ENCODE results near the gene SLC46A1. TPM values are rescaled to one million over a fixed set of nuclear protein-coding genes. Genes with fewer than 3 reads are reported as not detected.

SLC46A1 gene
- total RNA-seq, 1 donor from 2014 or later = 5.9 TPM

DNA sequence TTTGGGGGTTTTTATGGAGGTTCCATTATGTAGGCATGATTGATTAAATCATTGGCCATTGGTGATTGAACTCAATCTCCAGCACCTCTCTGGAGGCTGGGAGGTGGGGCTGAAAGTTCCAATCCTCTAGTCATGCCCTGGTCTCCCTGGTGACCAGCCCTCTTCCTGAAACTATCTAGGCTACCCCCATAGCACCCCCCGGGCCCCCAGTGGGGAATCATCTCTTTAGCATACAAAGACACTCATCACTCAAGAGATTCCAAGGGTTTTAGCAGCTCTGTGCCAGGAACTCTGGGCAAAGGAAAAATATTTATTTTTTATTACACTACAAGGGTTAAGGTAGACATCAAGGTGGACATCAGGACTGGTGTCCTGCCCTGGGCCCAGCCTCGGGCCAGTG, 10.6 kb downstream of the SLC46A1 start:
- H3K27me3 Mint-ChIP-seq (ENCODE audit: unreplicated experiment) = no peaks in the 10 kb centered on the region
- peaks cover 24% of the 10 kb centered on the region for H3K36me3 Mint-ChIP-seq (ENCODE audit: unreplicated experiment)
- no peak for DNase-seq (ENCODE audit: extremely low spot score, unreplicated experiment)
- peaks cover 5% of the 10 kb centered on the region for H3K4me1 Mint-ChIP-seq (ENCODE audit: unreplicated experiment)
- TF ChIP-seq, protein P1, sequence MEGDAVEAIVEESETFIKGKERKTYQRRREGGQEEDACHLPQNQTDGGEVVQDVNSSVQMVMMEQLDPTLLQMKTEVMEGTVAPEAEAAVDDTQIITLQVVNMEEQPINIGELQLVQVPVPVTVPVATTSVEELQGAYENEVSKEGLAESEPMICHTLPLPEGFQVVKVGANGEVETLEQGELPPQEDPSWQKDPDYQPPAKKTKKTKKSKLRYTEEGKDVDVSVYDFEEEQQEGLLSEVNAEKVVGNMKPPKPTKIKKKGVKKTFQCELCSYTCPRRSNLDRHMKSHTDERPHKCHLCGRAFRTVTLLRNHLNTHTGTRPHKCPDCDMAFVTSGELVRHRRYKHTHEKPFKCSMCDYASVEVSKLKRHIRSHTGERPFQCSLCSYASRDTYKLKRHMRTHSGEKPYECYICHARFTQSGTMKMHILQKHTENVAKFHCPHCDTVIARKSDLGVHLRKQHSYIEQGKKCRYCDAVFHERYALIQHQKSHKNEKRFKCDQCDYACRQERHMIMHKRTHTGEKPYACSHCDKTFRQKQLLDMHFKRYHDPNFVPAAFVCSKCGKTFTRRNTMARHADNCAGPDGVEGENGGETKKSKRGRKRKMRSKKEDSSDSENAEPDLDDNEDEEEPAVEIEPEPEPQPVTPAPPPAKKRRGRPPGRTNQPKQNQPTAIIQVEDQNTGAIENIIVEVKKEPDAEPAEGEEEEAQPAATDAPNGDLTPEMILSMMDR (IDR thresholded peaks at IDR 0.05) = no peak
- no peaks in the 10 kb centered on the region for H3K9me3 Mint-ChIP-seq (ENCODE audit: unreplicated experiment)
- no peak overlapping the region for H3K4me3 Mint-ChIP-seq (ENCODE audit: unreplicated experiment)
- no peak overlapping the region for H3K27ac Mint-ChIP-seq (ENCODE audit: unreplicated experiment)

DNA sequence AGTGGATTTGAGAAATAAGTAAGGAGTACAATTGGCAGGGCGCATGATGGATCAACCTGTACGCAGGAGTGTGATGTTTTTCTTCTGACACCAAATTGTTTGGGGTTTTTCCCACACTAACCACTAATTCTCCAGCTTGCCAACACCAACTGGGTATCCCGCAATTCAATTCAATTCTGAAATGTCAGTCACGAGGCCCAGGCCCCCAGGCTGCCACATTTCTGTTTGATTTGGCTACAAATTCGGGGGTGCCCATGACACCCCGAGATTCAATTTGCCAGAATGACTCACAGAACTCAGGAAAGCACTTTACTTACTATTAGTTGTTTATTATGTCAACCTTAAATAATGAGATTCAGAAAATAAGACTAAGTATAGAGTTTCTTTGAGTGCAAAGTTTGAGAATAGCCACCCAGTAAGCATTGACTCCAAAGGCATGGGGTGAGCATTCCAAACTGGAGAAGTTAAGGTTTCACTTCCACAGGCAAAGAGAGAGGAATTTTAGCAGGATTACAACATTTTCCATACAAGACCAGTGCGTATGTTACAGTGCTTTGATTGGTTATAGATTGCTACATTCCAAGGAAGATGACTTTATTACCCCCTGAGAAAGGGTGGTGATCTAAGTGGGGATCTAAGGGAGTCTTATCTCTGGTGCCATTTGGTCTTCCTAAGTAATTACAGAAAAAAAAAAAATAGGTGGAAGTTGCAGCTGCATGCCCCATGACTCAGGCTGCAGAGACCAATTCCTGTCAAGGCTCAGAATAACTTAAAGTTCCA, 11.5 kb downstream of the SLC46A1 start:
- H3K36me3 Mint-ChIP-seq (ENCODE audit: unreplicated experiment) = peaks cover 32% of the 10 kb centered on the region
- no peaks in the 10 kb centered on the region for H3K27me3 Mint-ChIP-seq (ENCODE audit: unreplicated experiment)
- no peaks in the 10 kb centered on the region for H3K9me3 Mint-ChIP-seq (ENCODE audit: unreplicated experiment)
- peaks cover 5% of the 10 kb centered on the region for H3K4me1 Mint-ChIP-seq (ENCODE audit: unreplicated experiment)
- no peak overlapping the region for H3K27ac Mint-ChIP-seq (ENCODE audit: unreplicated experiment)
- H3K4me3 Mint-ChIP-seq (ENCODE audit: unreplicated experiment) = no peak overlapping the region
- TF ChIP-seq, protein P1 (IDR thresholded peaks at IDR 0.05) = no peak
- DNase-seq (ENCODE audit: extremely low spot score, unreplicated experiment) = no peak

DNA sequence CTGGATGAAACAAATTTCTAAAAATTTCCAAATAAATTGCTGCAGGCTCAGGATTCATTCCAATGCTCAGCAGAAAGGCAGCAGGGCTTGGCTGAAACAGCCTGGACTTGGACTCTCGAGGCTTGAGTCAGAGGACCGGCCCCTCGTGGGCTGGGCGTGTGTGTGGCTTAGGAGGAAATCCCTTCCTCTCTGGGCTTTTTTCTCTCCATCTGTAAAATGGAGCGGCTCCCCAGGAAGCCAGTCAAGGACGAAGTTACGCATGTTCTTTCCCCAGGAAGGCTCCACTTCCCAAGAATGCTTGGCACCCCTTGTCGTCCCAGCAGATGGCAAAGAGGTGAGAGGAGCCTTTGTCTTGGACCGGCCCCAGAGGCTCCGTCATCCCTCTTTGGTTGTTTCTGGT, 13.5 kb downstream of the SLC46A1 start:
- no peaks in the 10 kb centered on the region for H3K4me1 Mint-ChIP-seq (ENCODE audit: unreplicated experiment)
- no peak overlapping the region for H3K27ac Mint-ChIP-seq (ENCODE audit: unreplicated experiment)
- no peak for DNase-seq (ENCODE audit: extremely low spot score, unreplicated experiment)
- peaks cover 39% of the 10 kb centered on the region for H3K36me3 Mint-ChIP-seq (ENCODE audit: unreplicated experiment)
- H3K27me3 Mint-ChIP-seq (ENCODE audit: unreplicated experiment) = no peaks in the 10 kb centered on the region
- no peaks in the 10 kb centered on the region for H3K9me3 Mint-ChIP-seq (ENCODE audit: unreplicated experiment)
- no peak overlapping the region for H3K4me3 Mint-ChIP-seq (ENCODE audit: unreplicated experiment)
- TF ChIP-seq, protein P1 (IDR thresholded peaks at IDR 0.05) = no peak

DNA sequence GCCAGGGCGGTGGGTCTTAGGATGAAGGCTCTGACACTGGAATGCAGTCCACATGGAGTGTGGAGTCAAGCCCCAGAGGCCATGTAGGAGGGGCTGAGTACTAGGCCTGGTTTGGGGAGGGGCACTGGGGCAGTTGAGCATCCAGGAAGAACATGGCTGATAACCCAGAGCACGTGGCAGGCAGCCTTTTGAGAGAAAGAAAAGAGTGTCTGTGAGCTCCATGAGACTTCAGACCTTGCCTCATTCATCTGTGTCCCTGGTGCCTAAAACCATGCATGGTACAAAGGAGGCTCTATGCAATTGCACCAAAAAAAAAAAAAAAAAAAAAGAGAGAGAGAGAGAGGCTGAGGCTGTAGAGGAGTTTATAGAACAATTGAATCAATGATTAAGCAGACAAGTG, 14.6 kb downstream of the SLC46A1 start:
- Mint-ChIP-seq H3K27ac (ENCODE audit: unreplicated experiment) (no peak overlapping the region), H3K27me3 (ENCODE audit: unreplicated experiment) (no peaks in the 10 kb centered on the region), H3K36me3 (ENCODE audit: unreplicated experiment) (peaks cover 40% of the 10 kb centered on the region), H3K4me3 (ENCODE audit: unreplicated experiment) (no peak overlapping the region), H3K4me1 (ENCODE audit: unreplicated experiment) (no peaks in the 10 kb centered on the region), H3K9me3 (ENCODE audit: unreplicated experiment) (no peaks in the 10 kb centered on the region)
- TF ChIP-seq, protein P1 (IDR thresholded peaks at IDR 0.05) = no peak
- no peak for DNase-seq (ENCODE audit: extremely low spot score, unreplicated experiment)

DNA sequence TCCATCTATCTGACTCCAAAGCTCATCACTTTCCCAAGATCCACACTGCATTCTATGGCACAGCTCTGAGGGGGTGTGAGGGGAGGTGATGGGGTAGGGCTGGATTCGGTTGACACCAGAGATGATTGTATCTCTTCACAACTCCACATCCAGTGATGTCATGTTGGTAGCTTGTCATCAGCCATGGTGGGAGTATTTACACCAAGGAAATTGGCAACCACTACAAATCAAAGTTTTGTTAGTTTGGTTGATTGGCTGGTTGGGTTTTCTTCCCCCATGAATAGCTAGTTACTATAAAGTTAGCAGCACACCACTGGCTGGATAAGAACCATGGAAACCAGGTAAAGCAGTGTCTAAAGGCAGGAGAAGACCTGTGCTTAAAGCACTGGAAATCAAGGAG, 15.0 kb downstream of the SLC46A1 start:
- no peaks in the 10 kb centered on the region for H3K27me3 Mint-ChIP-seq (ENCODE audit: unreplicated experiment)
- TF ChIP-seq, protein P1 (IDR thresholded peaks at IDR 0.05) = no peak

More for the DNA sequence above, 15.0 kb downstream of the SLC46A1 start:
- Mint-ChIP-seq H3K27ac (ENCODE audit: unreplicated experiment) (no peak overlapping the region), H3K36me3 (ENCODE audit: unreplicated experiment) (peaks cover 40% of the 10 kb centered on the region), H3K4me1 (ENCODE audit: unreplicated experiment) (no peaks in the 10 kb centered on the region), H3K9me3 (ENCODE audit: unreplicated experiment) (no peaks in the 10 kb centered on the region), H3K4me3 (ENCODE audit: unreplicated experiment) (no peak overlapping the region)
- DNase-seq (ENCODE audit: extremely low spot score, unreplicated experiment) = no peak
